Fibroblast of skin of left quadriceps (primary cell): ENCODE measurements around the gene FUT8.

Source experiments
- DNase-seq, 2 experiments: peaks; one replicate each; pipeline ENCODE4 v3.0.0-alpha.2; 2013; ENCODE audit warnings: low read depth in 2 of 2

Gene FUT8

DNA sequence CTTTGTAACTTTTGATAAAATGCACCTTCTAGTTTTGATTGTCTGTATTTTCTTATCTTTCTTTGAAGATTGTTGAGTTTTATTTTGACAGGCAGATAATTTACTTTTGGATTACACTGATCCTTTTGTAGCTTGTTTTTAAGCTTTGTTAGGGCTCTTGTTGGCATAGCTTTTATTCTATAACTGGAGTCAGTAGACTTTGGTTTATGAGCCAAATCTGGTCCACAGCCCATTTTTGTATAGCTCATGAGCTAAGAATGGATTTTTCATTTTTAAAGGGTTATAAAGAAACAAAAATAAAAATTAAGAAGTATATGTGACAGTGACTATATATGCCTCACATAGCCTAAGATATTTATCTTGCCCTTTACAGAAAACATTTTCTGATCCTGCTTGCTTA, 142.3 kb downstream of the FUT8 start:
- no peak for DNase-seq

GRCh38 chr14:65555358-65555757, 142.8 kb downstream of the FUT8 start:
- DNase-seq: no peak

- no peak for DNase-seq
Measured at GRCh38 chr14:65558363-65558762, 145.8 kb downstream of the FUT8 start.

DNA sequence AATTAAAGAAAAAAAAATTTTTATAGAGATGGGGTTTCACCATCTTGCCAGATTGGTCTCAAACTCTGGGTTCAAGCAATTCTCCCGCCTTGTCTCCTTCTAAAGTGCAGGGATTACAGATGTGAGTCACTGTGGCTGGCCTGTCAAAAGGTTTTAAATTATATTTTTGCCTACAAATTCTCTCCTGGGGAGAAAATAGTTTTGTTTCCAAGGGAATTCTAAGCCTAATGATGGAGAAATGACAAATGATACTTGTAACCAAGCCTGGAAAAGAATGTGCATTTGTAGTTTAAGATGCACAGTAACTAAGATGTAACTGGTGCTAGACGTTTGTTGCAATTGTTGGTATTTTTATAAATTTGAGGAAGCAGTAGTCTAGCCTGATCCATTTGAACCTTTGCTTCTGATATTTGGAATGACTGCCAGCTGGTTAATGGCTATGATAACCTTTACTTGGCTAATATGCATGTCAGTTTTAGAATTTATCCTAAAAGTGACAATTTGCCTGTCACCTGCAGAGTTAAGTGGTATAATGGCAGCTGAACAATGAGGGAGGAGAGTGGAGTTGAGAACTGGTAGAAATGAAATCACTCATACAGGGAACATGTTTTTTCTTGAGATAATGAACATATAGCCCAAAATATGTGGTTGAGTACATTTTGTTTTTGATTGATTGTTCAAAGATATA, 148.0 kb downstream of the FUT8 start:
- peak; percentile 18 to 27 for DNase-seq

DNA sequence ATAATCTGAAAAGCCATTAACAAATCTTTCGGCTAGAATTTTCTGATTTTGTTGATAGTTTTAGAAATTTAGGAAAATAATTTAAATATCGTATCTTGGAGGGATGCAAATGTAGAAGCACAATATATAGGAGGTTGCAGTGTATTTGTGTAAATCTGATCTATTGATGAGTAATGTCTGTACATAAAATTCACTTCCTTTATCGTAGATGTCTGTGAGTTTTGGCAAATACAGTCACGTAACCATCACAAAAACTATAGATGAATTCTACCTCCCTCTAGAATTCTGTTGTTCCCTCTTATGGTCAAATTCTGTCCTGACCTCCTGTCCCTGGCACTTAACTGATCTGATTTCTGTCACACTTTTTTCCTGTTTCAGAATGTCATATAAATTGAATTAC, 151.8 kb downstream of the FUT8 start:
- DNase-seq: no peak

DNA sequence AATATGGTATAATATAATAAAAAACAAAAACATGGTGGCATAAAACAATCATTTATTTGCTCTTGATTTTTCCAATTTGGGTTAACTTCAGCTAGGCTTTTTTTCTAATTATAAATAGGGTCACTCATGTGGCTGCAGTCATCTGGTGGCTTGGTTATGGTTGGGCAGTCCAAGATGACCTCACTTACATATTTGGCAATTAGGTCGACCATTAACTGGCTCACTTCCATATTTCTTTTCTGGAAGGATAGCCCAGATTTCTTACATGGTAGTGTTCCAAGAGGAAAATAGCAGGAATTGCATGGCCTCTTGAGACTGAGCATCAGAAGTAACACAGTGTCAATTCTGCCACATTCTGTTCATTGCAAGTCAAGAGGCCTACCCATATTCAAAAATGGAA, 153.4 kb downstream of the FUT8 start:
- no peak for DNase-seq

DNA sequence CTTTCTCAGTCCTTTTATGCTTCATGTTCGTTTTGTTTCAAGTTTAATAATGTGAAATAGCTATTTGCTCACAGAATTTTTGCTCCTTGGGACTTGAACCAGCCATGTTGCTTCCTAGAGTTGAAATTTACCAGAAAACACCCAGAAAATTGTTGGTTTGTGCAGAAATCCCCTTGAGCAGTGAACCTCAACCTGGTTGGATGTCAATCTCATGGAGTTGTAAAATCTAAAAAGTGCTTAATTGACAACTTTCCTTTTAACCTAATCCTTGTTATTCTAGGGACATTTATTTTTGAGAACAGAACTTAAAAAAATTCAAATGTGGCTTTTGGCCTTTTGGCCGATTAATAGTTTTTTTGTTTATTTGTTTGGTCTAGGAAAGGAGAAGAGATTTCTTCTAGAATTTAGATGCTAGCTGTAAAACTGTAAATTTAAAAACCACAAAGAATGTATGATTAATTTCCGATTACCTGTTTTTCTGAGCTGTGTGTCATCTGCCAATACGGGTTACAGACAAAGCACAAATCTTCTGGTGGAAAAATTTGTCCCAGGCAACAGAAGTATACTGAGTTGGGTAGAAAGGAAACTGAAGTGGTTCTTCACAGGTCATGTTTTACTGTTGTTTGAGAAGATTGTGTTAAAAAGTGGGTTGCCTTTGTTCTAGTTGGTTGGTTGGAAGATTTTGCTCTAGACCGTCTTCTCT, 154.4 kb downstream of the FUT8 start:
- no peak for DNase-seq

GRCh38 chr14:65574611-65575010, 162.1 kb downstream of the FUT8 start:
- no peak for DNase-seq

DNA sequence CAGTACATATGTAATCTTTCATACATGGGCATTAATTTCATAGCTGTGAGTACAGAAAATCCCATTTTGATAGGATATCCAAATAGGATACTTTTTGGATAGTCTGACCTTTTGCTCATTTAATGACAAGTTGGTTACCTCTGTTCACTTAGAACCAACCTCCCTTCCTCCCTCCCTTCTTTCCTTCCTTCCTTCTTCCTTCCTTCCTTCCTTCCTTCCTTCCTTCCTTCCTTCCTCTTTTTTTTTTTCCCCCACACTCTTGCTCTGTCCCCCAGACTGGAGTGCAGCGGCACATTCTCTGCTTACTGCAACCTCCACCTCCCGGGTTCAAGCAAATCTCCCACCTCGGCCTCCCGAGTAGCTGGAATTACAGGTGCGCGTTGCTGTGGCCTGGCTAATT, 162.9 kb downstream of the FUT8 start:
- no peak for DNase-seq

- no peak for DNase-seq
Measured at GRCh38 chr14:65580973-65581372, 168.4 kb downstream of the FUT8 start.

GRCh38 chr14:65581378-65581777, 168.8 kb downstream of the FUT8 start:
- no peak for DNase-seq

DNA sequence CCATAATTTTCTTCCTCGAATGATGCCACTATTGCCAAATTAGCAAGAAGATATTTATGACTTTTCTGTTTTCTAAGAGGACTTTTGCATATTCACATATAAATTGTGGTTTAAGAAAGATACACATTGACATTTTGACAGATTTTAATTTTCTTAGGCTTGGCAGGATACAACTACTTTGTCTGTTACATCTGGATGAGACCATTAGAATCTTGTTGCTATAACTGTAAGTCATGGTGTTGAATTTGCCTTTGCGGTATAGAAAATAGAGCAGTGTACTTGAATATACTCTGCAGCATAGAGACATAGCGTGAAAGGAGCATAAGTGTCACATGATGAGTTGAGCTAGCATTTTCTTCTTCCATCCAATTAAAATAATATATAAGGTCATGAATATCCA, 169.3 kb downstream of the FUT8 start:
- no peak for DNase-seq

DNA sequence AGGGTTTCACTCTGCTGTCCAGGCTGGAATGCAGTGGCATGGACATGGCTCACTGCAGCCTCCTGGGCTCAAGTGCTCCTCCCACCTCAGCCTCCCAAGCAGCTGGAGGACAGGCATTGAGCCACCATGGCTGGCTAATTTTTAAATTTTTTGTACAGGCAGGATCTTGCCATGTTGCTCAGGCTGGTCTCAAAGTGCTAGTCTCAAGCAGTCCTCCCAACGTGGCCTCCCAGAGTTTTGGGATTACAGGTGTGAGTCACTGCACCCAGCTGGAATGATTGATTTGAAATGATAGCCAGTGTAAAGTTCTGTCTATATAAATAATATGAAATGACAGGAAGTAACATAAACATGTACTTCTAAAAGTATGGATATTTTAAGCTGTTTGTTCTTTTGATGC, 172.7 kb downstream of the FUT8 start:
- no peak for DNase-seq

DNA sequence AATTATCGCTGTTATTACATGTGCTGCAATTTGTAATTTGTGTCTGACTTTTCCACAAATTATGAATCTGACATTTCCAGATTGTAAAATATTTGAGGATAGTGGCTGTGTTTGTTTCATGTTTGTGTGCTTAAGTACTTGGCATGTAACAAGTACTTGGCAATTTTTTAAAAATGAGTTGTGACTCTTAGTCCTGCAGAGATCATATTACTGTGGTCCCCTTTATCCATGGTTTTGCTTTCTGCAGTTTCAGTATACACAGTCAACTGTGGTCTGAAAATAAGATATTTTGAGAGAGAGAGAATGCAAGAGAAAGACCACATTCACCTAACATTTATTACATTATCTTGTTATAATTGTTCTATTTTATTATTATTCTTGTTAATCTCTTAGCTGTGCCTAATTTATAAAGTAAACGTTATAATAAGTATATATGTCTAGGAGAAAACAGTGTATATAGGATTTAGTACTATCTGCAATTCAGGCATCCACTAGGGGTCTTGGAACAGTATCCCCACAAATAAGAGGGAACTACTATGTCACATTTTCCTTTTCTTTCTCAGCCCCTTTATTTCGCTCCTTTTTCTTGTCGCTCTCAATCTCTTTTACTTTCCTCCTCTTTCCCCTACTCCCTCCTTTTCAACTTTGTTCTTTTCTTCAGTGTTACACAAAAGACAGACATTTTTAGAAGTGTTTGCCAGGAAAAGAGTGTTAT, 176.1 kb downstream of the FUT8 start:
- no peak for DNase-seq

GRCh38 chr14:65594153-65594881, 181.8 kb downstream of the FUT8 start:
- no peak for DNase-seq

GRCh38 chr14:65594882-65595237, 182.3 kb downstream of the FUT8 start:
- no peak for DNase-seq

DNA sequence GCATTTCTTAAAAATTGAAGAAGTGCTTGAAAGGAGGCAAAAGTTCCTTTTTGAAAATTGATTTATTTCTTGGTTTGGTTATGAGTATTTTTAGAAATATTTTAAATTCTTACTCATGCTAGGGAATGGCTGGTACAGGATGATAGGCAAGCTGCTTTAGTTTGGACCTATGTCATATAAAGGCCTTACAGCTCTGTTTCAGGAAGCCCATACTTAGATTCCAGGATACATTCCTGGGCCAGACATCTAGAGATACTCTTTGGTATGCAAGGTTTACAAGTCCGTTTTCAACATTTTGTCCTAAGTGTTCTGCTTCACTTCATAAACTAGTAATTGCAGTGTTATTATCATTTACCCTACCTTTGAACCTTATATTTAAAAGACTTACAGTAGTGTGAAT, 186.8 kb downstream of the FUT8 start:
- DNase-seq: peak; percentile 10 to 15

DNA sequence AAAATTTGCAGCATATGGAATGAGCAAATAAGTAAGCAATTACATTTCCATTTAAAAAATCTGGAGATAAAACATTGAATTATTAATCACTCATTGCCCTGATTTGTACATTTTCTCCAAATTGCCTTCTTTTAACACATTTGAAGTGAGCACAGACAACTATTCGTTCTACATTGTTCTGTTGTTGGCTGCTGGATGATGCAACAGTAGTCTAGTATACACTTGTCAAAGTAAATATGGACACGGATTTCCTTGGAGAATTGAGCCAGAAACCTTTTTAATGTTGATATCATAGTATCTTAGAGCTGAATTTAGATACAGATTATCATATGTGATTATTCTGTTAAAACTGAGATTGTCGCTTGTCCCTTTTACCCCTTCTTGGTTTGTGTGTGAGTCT, 188.2 kb downstream of the FUT8 start:
- DNase-seq: no peak

GRCh38 chr14:65604535-65604934, 192.0 kb downstream of the FUT8 start:
- DNase-seq: no peak

- no peak for DNase-seq
Measured at GRCh38 chr14:65604936-65605335, 192.4 kb downstream of the FUT8 start.

DNA sequence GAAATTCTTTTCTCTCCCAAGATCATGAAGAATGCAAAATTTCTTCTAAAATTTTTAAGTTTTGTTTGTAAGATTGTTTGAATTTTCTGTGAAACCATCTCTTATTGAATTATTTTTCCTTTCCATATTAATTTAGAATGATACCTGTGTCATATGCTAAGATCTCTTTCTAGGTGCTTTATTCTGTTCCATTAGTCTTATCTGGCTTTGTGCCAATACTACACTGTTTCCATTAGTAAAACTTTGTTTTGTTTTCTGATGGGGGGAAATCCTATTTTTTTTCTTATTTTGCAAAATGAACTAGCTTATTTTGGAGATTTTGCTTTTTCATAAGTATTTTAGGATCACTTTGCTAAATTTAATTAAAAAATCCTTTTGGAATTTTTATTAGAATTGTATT, 193.9 kb downstream of the FUT8 start:
- DNase-seq: no peak

DNA sequence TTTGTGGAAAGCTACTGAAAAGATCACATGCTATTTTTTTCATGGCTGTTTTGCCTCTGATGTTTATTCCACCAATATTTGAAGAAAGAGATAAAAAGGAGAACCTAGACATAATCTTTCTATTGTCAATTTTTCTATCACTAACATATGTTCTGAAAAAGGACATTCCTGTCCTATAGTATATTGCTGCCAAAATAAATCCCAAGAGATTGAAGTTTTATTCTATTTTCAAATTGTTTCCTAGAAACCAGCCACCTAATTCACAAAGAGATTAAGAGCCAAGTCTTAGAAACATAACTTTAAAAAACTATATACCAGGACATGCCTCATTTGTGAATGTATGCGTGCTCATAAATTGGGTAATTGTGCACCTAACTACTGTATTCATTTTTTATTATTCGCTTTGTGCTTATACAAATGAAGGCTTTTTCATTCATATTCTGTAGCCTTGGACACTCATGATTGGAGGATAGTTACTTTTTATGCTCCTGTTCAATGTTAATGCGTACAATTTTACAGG, 200.7 kb downstream of the FUT8 start:
- DNase-seq: no peak
